Measurements from ENCODE around the gene ALOX5.
A peak's percentile ranks its signal among the peaks of the same experiment; 100 is the strongest.

The ALOX5 gene

DNA sequence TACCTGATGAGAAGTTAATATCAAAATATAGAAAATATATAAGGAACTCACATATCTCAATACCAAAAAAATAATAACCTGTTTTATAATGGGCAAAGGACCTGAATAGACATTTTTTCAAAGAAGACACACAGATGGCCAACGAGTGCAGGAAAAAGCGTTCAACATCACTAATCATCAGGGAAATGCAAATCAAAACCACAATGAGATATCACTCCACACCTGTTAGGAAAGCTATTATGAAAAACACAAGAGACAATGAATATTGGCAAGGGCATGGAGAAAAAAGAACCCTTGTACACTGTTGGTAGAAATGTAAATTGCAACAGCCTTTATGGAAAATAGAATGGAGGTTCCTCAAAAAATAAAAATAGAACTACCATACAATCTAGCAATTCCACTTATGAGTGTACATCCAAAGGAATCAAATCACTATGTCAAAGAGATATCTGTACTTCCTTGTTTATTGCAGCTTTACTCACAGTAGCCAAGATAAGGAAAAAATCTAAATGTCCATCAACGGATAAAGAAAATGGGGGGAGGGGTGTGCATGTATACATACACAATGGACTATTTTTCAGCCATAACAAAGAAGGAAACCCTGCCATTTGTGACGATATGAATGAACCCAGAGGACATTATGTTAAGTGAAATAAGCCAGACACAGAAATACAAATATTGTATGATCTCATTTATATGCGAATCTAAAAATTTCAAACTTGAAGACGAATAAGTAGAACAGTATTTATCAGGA, 3.6 kb upstream of the ALOX5 start:
- Histone ChIP-seq H3K4me1 (no peaks in the 10 kb centered on the region), H3K9me3 (no peaks in the 10 kb centered on the region), H3K36me3 (no peaks in the 10 kb centered on the region), H3K27me3 (peaks cover 36% of the 10 kb centered on the region), H3K4me3 (ENCODE audit: low read depth, low read length) (no peak overlapping the region)
- TF ChIP-seq, protein P1, sequence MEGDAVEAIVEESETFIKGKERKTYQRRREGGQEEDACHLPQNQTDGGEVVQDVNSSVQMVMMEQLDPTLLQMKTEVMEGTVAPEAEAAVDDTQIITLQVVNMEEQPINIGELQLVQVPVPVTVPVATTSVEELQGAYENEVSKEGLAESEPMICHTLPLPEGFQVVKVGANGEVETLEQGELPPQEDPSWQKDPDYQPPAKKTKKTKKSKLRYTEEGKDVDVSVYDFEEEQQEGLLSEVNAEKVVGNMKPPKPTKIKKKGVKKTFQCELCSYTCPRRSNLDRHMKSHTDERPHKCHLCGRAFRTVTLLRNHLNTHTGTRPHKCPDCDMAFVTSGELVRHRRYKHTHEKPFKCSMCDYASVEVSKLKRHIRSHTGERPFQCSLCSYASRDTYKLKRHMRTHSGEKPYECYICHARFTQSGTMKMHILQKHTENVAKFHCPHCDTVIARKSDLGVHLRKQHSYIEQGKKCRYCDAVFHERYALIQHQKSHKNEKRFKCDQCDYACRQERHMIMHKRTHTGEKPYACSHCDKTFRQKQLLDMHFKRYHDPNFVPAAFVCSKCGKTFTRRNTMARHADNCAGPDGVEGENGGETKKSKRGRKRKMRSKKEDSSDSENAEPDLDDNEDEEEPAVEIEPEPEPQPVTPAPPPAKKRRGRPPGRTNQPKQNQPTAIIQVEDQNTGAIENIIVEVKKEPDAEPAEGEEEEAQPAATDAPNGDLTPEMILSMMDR (IDR thresholded peaks at IDR 0.05; ENCODE audit: low read depth, low read length), result no peak
- no peak for DNase-seq

DNA sequence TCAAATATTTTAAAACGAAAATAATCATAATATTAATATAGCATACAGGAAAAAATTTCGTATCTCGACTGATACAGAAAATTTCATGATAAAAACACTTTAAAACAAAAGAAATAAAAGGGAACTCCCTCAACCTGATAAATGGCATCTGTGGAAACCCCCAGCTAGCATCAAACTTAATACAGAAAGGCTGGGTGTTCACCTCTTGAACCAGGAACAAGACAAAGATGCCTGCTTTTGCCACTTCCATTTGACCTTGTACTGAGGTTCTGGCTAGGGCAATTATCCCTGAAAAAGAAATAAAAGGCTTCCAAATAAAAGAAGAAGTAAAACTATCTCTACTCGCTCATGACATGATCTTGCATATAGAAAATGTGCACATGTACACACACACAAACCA, 2.5 kb upstream of the ALOX5 start:
- H3K4me1 ChIP-seq, result no peaks in the 10 kb centered on the region
- DNase-seq, result no peak
- H3K27me3 ChIP-seq, result peaks cover 43% of the 10 kb centered on the region
- no peak overlapping the region for H3K4me3 ChIP-seq (ENCODE audit: low read depth, low read length)
- no peaks in the 10 kb centered on the region for H3K36me3 ChIP-seq
- TF ChIP-seq, protein P1 (IDR thresholded peaks at IDR 0.05; ENCODE audit: low read depth, low read length), result no peak
- no peaks in the 10 kb centered on the region for H3K9me3 ChIP-seq

DNA sequence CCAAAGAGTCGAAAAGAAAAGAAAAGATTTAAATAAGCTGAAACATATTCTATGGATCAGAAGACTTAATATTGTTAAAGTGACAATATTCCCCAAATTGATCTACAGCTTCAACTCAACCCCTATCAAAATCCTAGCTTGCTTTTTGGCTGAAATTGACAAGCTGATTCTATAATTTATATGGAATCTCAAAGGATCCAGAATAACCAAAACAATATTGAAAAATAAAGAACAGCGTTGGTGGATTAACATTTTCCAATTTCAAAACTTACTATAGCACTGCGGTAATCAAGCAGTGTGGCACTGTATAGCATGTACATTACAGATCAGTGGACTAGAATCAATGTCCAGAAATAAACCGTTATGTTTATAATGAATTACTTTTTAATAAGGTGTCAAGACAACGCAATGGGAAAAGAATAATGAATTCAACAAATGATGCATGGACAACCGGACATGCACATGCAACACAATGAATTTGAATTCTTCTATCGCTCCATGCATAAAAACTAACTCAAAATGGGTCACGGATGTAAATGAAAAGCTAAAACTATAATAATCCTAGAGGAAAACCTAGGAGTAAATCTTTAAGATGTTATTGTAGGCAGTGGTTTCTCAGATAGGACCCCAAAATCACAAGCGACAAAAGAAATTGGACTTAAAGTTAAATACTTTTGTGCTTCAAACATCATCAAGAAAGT, 1.6 kb upstream of the ALOX5 start:
- Histone ChIP-seq H3K4me1 (no peaks in the 10 kb centered on the region), H3K27me3 (peaks cover 45% of the 10 kb centered on the region), H3K36me3 (no peaks in the 10 kb centered on the region), H3K4me3 (ENCODE audit: low read depth, low read length) (no peak overlapping the region), H3K9me3 (no peaks in the 10 kb centered on the region)
- no peak for DNase-seq
- TF ChIP-seq, protein P1 (IDR thresholded peaks at IDR 0.05; ENCODE audit: low read depth, low read length), result no peak

DNA sequence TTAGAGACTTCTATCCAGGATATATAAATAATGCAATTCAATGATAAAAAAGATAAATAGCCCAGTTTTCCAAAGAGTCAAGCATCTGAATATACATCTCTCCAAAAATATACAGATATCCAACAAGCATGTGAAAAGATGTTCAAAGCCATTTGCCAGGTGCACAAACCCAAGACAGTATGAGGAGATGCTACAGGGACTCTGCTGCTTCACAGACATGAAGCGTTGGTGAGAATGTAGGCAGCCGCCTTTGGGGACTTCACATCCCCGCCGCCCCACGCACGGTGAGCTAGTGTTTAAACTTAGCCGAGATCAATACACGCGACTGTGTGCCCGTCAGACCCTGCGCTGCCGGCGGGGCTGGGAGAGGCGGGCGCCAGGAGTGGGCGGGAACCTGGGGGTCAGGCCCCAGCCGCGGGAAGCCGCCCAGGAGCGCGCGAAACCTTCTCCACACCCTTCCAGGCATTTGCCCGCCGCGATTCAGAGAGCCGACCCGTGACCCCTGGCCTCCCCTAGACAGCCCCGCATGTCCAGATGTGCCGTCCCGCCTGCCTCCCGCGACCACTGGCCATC, 927 bp upstream of the ALOX5 start:
- Histone ChIP-seq H3K9me3 (no peaks in the 10 kb centered on the region), H3K4me3 (ENCODE audit: low read depth, low read length) (peak overlapping the region; percentile 31), H3K36me3 (no peaks in the 10 kb centered on the region), H3K4me1 (no peaks in the 10 kb centered on the region), H3K27me3 (peaks cover 45% of the 10 kb centered on the region)
- no peak for DNase-seq
- TF ChIP-seq, protein P1 (IDR thresholded peaks at IDR 0.05; ENCODE audit: low read depth, low read length), result no peak

DNA sequence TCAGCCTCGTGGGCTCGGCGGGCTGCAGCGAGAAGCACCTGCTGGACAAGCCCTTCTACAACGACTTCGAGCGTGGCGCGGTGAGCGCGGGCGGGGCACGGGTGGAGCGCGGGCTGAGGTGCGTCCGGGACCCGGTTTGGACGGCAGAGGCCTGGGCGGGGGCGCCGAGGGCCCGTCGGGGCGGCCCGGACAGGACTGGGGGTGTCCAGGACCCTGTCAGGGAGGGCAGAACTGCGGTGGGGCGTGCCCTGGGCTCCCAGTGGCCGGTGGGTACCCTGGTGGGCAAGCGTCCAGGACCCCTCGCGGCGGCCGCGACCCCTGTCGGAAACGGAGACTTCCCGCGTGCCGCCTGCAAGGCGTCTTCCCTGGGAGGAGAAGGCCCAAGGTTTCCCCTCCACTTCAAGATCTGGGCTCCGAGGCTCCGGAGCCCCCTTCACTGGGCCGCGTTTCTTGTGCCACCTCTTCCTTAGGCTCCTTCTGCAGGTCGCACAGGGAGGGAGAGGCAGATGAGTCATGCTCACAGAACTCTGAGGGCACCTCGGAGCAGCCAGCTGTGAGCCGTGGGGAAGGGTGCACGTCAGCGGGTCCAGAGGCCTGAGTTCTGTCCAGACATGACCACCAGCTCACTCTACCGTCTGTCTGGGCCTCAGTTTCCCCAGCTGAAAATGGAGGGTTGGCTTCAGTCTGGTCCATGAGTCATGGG, 485 bp downstream of the ALOX5 start:
- no peak for DNase-seq
- TF ChIP-seq, protein P1 (IDR thresholded peaks at IDR 0.05; ENCODE audit: low read depth, low read length), result no peak
- no peaks in the 10 kb centered on the region for H3K9me3 ChIP-seq
- H3K4me1 ChIP-seq, result no peaks in the 10 kb centered on the region
- H3K4me3 ChIP-seq (ENCODE audit: low read depth, low read length), result no peak overlapping the region
- no peaks in the 10 kb centered on the region for H3K36me3 ChIP-seq
- peaks cover 45% of the 10 kb centered on the region for H3K27me3 ChIP-seq

Data from BE2C (cell line).